ENCODE results near the gene AMIGO2.

The AMIGO2 gene

DNA sequence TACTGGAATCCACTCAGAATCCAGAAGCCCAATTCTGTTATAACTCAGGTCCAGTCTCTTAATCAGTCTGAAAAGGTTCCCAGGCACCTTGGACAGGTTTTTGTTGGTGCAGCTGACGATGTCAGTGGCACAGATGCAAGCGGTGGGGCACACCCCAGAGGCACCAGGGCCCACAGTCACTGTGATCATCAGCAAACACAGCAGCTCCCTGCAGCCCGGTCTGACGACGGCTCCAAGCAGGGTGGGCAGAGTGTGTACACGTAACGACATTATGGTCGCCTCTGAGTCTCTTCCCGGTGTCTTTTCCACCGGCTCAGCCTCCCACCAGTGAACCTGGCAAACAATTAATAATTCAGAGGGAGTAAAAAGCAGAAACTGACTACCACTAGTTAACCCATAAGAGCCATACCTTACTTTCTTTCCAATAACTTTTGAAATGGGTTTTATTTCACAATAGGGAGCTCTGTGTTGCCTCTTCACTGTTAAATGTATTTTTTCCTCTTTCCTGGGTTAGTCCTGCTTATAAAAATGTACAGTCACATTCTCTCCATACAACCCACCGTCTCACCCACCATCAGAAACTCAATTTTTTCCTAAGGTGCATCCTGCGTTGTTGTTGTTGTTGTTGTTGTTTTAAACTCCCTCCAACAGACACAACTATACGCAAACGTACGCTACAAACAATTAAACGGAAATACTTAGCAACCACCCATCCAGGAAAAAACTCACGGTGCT lies 859 bp downstream of the AMIGO2 start (continued):
- TF ChIP-seq, protein P1, sequence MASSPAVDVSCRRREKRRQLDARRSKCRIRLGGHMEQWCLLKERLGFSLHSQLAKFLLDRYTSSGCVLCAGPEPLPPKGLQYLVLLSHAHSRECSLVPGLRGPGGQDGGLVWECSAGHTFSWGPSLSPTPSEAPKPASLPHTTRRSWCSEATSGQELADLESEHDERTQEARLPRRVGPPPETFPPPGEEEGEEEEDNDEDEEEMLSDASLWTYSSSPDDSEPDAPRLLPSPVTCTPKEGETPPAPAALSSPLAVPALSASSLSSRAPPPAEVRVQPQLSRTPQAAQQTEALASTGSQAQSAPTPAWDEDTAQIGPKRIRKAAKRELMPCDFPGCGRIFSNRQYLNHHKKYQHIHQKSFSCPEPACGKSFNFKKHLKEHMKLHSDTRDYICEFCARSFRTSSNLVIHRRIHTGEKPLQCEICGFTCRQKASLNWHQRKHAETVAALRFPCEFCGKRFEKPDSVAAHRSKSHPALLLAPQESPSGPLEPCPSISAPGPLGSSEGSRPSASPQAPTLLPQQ (tag by site-specific recombination; IDR thresholded peaks at IDR 0.05): peak; percentile 70; the same call in 1 of the 2 replicates
- TF ChIP-seq ZNF596 (tag by site-specific recombination; IDR thresholded peaks at IDR 0.05) (no peak), ZNF302 (tag by site-specific recombination; IDR thresholded peaks at IDR 0.05; ENCODE audit: low read depth) (no peak), ZBTB7A (tag by site-specific recombination; IDR thresholded peaks at IDR 0.05; ENCODE audit: low read depth) (no peak), ZNF366 (tag by site-specific recombination; conservative IDR thresholded peaks at IDR 0.05) (peak; percentile 42; the same call in 1 of the 2 replicates), ZNF335 (tag by site-specific recombination; conservative IDR thresholded peaks at IDR 0.05) (peak; percentile 84), ZIC2 (tag by site-specific recombination; IDR thresholded peaks at IDR 0.05) (0 out of 2 replicates have a peak, but pooled peaks have one; percentile 21), GLIS2 (tag by site-specific recombination; IDR thresholded peaks at IDR 0.05) (peak; percentile 50), ZNF843 (tag by site-specific recombination; IDR thresholded peaks at IDR 0.05) (no peak)
- TF ChIP-seq, protein P2, sequence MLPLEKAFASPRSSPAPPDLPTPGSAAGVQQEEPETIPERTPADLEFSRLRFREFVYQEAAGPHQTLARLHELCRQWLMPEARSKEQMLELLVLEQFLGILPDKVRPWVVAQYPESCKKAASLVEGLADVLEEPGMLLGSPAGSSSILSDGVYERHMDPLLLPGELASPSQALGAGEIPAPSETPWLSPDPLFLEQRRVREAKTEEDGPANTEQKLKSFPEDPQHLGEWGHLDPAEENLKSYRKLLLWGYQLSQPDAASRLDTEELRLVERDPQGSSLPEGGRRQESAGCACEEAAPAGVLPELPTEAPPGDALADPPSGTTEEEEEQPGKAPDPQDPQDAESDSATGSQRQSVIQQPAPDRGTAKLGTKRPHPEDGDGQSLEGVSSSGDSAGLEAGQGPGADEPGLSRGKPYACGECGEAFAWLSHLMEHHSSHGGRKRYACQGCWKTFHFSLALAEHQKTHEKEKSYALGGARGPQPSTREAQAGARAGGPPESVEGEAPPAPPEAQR (tag by site-specific recombination; IDR thresholded peaks at IDR 0.05): no peak
- TF ChIP-seq, protein P3, sequence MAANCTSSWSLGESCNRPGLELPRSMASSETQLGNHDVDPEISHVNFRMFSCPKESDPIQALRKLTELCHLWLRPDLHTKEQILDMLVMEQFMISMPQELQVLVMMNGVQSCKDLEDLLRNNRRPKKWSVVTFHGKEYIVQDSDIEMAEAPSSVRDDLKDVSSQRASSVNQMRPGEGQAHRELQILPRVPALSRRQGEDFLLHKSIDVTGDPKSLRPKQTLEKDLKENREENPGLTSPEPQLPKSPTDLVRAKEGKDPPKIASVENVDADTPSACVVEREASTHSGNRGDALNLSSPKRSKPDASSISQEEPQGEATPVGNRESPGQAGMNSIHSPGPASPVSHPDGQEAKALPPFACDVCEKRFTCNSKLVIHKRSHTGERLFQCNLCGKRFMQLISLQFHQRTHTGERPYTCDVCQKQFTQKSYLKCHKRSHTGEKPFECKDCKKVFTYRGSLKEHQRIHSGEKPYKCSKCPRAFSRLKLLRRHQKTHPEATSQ (tag by site-specific recombination; IDR thresholded peaks at IDR 0.05): no peak
- TF ChIP-seq, protein P4, sequence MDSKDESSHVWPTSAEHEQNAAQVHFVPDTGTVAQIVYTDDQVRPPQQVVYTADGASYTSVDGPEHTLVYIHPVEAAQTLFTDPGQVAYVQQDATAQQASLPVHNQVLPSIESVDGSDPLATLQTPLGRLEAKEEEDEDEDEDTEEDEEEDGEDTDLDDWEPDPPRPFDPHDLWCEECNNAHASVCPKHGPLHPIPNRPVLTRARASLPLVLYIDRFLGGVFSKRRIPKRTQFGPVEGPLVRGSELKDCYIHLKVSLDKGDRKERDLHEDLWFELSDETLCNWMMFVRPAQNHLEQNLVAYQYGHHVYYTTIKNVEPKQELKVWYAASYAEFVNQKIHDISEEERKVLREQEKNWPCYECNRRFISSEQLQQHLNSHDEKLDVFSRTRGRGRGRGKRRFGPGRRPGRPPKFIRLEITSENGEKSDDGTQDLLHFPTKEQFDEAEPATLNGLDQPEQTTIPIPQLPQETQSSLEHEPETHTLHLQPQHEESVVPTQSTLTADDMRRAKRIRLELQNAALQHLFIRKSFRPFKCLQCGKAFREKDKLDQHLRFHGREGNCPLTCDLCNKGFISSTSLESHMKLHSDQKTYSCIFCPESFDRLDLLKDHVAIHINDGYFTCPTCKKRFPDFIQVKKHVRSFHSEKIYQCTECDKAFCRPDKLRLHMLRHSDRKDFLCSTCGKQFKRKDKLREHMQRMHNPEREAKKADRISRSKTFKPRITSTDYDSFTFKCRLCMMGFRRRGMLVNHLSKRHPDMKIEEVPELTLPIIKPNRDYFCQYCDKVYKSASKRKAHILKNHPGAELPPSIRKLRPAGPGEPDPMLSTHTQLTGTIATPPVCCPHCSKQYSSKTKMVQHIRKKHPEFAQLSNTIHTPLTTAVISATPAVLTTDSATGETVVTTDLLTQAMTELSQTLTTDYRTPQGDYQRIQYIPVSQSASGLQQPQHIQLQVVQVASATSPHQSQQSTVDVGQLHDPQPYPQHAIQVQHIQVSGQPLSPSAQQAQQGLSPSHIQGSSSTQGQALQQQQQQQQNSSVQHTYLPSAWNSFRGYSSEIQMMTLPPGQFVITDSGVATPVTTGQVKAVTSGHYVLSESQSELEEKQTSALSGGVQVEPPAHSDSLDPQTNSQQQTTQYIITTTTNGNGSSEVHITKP (tag by site-specific recombination; IDR thresholded peaks at IDR 0.05): no peak

DNA sequence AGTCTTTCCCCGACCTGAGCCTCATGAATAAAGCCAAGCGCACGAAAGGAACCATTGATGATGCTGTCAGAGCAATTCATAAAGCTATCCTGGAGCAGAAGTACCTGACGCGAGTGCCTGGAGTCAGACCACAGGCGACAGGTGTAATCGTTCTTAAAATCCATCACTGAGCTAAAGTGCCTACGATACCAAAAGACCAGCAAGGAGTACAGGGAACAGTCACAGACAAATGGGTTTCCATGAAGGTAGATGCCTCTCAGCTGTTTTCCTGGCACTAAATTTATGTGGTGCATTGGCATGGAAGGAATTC lies 1.7 kb downstream of the AMIGO2 start:
- peaks cover 5% of the 10 kb centered on the region; the same call in 1 of the 2 replicates for H3K4me1 ChIP-seq (ENCODE audit: control insufficient read depth, insufficient read depth, low read length)
- POLR2A ChIA-PET: interaction anchor here (0.8 kb wide), 1 partner anchor 199 kb away, joined by 3 read pairs; no protein-coding TSS in a partner anchor
- TF ChIP-seq FEZF1 (tag by site-specific recombination; IDR thresholded peaks at IDR 0.05) (no peak), ZNF626 (tag by site-specific recombination; IDR thresholded peaks at IDR 0.05) (no peak), ZNF202 (tag by site-specific recombination; IDR thresholded peaks at IDR 0.05; ENCODE audit: borderline replicate concordance) (no peak), SCRT2 (tag by site-specific recombination; IDR thresholded peaks at IDR 0.05) (peak; percentile 61), SCRT1 (tag by site-specific recombination; IDR thresholded peaks at IDR 0.05; ENCODE audit: borderline replicate concordance) (peak; percentile 23; the same call in 1 of the 2 replicates), ZNF132 (tag by site-specific recombination; IDR thresholded peaks at IDR 0.05; ENCODE audit: borderline replicate concordance) (no peak), ZNF768 (tag by site-specific recombination; IDR thresholded peaks at IDR 0.05) (no peak), ZNF830 (tag by site-specific recombination; IDR thresholded peaks at IDR 0.05; ENCODE audit: low read depth) (no peak), ZNF791 (tag by site-specific recombination; IDR thresholded peaks at IDR 0.05) (no peak), ZNF514 (tag by site-specific recombination; IDR thresholded peaks at IDR 0.05) (no peak), KLF16 (tag by site-specific recombination; IDR thresholded peaks at IDR 0.05) (no peak)
- TF ChIP-seq, protein P5, sequence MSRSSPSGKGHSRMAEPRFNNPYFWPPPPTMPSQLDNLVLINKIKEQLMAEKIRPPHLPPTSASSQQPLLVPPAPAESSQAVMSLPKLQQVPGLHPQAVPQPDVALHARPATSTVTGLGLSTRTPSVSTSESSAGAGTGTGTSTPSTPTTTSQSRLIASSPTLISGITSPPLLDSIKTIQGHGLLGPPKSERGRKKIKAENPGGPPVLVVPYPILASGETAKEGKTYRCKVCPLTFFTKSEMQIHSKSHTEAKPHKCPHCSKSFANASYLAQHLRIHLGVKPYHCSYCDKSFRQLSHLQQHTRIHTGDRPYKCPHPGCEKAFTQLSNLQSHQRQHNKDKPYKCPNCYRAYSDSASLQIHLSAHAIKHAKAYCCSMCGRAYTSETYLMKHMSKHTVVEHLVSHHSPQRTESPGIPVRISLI (tag by site-specific recombination; IDR thresholded peaks at IDR 0.05): no peak
- TF ChIP-seq, protein P6, sequence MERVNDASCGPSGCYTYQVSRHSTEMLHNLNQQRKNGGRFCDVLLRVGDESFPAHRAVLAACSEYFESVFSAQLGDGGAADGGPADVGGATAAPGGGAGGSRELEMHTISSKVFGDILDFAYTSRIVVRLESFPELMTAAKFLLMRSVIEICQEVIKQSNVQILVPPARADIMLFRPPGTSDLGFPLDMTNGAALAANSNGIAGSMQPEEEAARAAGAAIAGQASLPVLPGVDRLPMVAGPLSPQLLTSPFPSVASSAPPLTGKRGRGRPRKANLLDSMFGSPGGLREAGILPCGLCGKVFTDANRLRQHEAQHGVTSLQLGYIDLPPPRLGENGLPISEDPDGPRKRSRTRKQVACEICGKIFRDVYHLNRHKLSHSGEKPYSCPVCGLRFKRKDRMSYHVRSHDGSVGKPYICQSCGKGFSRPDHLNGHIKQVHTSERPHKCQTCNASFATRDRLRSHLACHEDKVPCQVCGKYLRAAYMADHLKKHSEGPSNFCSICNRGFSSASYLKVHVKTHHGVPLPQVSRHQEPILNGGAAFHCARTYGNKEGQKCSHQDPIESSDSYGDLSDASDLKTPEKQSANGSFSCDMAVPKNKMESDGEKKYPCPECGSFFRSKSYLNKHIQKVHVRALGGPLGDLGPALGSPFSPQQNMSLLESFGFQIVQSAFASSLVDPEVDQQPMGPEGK (tag by site-specific recombination; IDR thresholded peaks at IDR 0.05): no peak

More for the DNA sequence above, 1.7 kb downstream of the AMIGO2 start:
- CTCF ChIA-PET: interaction anchor here (0.6 to 3.0 kb wide), 6 partner anchors 8 to 1531 kb away, joined by 3 to 10 read pairs (median 4); no protein-coding TSS in a partner anchor
- no peaks in the 10 kb centered on the region for H3K36me3 ChIP-seq (ENCODE audit: control insufficient read depth in 2 of 2, insufficient read depth in 1 of 2, low read length in 2 of 2)
- H3K9me3 ChIP-seq (ENCODE audit: control insufficient read depth, insufficient read depth, low read depth, low read length): no peaks in the 10 kb centered on the region
- no peak overlapping the region for H3K27ac ChIP-seq (ENCODE audit: extremely low read depth, low read depth, low read length)
- no peak overlapping the region for H3K4me3 ChIP-seq (ENCODE audit: low read depth, low read length)

All from HEK293 (cell line).